ENCODE measurements around the gene FBXO45. TPM values are rescaled to one million over a fixed set of nuclear protein-coding genes. Genes with fewer than 3 reads are reported as not detected.
"Not testable (repeated sequence)": the region's sequence is repeated elsewhere in the genome, so short reads cannot be mapped to it uniquely, and the experiment has no call there.

Gene FBXO45
- total RNA-seq, 1 donor from 2014 or later, result 16.0 TPM

DNA sequence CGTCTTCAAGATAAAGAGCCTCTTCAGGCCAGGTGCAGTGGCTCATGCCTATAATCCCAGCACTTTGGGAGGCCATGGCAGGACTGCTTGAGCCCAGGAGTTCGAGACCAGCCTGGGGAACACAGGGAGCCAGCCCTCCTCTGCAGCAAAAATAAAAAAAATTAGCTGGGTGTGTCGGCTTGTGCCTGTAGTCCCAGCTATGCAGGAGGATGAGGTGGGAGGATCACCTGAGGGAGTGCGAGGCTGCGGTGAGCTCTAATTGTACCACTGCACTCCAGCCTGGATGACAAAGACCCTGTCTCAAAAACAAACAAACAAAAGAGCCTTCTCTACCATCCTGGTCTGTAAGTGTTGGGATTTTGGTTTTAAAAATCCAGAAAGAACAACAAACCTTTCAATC, 11.2 kb upstream of the FBXO45 start:
- DNase-seq, result no peak

DNA sequence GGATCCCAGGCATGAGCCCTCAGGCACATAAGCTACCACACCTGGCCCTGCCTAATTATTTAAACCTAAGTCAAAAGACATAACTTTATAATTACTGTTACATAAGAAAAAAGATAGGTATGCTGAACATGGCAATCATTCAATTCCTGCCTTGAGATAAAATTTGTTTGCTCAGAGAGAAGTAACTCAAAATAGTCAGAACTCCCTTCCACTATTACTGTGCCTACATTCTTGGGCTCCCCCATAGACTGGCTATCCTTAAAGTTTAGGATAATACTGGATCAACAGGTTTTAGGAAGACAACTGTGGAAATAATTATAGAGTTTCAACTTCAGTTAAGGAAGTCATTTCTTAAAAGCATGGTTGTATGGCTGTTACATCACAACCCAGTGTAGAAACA, 10.0 kb upstream of the FBXO45 start:
- no peak for DNase-seq

DNA sequence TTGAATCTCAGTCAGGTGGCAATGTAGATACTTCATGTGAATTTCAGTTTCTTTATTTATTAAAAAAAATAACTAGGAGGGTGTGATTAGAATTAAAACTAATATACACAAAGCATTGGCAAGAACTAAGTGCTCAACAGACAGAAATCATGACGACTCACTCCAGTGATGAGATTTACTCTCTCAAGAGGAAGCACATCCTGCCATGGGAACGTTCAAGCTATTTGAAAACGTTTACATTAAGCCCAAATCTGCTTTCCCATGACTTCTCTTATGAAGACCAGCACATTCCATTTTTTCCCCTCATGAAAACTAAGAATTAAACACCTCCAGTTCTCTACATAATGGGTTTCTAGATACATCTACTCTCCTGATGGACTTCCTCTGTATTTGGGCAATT, 8.6 kb upstream of the FBXO45 start:
- no peak for DNase-seq

DNA sequence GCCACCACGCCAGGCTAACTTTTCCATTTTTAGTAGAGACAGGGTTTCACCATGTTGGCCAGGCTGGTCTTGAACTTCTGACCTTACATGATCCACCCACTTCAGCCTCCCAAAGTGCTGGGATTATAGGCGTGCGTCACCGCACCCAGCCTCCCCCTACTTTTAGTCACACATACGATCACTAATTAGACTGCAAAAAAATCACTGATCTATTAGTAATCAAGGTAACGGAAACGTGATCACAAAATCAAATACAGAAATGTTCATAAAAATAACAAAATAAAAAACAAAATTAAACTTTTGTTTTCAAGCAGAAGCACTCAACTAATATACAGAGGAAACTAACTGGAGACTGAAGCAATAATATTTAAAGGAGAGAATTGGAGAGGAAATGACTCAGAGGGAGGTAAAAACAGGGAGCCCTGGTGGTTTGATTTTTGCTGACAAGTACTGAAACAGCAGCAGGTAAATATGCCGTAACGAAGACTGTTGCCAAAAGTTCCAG, 4.7 kb upstream of the FBXO45 start:
- DNase-seq, result no peak

DNA sequence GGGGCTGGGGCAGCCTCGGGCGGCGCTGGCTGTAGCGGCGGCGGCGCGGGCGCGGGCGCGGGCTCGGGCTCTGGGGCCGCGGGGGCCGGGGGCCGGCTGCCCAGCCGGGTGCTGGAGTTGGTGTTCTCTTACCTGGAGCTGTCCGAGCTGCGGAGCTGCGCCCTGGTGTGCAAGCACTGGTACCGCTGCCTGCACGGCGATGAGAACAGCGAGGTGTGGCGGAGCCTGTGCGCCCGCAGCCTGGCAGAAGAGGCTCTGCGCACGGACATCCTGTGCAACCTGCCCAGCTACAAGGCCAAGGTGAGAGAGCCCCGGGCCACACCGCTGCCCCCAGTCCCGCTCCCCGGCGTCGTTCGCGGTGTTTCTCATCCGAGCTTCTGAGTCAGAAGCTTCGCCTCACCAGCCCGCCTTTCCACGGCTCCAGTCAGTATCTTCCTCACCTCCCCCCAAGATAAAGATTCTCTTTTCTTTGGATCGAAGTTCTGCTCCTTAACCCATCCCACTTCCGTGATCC, 600 bp downstream of the FBXO45 start:
- peak; percentile 40 for DNase-seq

DNA sequence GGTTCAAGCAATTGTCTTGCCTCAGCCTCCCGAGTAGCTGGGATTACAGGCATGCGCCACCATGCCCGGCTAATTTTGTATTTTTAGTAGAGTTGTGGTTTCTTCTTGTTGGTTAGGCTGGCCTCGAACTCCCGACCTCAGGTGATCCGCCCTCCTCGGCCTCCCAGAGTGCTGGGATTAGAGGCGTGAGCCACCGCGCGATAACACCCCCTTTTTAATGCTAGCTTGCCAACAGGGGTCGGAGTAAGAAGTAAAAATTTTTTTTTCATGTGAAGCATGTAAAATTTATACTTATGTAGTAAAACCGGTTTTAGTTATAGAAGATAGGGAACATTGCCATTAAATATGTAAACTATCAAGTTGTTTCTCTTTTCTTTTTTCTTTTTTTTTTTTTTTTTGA, 1.9 kb downstream of the FBXO45 start:
- not testable (repeated sequence) for DNase-seq

DNA sequence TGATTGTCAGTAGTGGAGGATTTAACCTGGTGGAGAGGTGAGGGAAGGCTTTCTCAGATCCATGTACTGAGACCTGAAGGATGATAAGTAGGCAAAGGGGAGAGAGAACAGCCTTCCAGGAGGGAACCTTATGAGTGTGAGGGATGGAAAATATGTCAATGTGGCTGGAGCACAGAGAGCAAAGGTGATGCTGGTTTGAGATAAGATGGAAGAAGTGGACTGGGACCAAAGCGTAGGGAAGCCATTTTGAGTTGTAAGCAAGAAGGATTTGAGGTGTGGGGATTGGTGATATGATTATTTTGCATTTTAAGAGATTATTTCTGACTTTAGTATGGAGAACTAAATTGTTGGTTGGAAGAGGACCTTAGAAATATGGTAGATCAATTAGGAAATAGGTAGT, 3.9 kb downstream of the FBXO45 start:
- no peak for DNase-seq

DNA sequence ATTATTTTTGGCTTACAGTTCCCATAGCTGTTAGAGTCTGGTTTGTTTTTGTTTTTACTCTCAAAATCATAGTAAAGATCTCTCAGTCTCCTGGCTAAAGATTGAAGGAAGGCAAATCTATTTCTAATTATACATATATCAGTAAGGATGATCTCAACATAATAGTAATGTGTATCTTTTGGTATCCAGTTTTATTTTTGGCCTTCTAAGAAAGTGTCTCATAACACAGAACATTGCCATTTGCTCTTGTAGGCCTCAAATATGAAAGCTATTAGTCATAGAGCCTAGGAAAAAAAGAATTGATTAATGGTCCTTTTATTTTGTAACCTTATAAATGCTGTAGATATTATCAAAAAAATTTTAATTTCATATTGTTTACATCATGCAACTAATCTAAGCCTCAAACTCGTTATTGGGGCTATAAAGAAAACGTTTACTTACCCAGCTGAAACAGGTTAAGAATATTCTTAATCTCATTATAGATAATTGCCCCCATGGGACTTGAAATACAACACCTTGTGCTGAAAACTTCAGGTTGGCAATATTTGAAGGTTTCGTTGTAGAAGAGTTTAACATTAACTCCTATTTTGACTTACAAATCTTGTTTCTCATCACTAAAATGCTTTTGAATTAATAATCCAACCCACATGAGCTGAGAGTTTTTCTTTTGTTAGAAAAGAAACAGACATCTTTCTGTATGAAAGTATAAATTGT, 16.7 kb downstream of the FBXO45 start:
- no peak for DNase-seq

DNA sequence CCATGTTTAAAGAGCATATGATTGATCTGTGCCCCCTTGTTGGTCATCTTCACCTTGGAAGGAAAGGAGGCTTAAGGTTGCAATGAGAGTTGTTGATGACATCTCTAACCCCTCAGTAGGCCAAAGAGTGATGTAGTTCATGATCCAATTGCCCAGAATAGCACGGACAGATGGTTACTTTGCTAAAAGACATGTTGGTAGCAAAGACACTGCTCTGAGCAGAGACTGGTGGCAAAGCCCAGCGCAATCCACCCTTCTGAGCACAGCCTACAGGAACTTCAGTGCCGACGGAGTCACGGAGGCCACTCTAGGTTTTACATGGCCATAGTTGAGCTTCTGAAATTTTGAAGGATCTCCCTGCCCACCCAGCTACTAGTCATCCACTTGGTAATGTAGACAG, 21.8 kb downstream of the FBXO45 start:
- DNase-seq, result no peak

DNA sequence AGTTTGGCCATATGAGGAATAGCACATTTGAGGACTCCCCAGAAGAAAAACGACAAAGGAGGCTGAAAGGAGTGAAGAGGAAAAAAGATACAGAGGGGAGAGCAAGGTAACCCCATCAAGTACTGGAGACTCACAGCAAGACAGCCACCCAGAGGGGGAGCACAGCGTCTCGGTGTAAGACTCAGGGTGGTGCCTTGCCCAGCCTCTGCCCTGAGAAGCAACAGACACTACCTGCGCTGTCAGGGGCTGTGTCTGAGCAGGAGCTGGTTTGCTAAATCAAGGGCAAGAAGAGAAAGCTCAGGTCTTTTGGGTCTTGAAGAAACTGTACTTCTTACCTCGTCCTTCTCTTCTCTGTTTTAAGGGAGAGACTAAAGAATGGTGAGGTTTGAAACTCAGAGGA, 27.9 kb downstream of the FBXO45 start:
- DNase-seq, result no peak

DNA sequence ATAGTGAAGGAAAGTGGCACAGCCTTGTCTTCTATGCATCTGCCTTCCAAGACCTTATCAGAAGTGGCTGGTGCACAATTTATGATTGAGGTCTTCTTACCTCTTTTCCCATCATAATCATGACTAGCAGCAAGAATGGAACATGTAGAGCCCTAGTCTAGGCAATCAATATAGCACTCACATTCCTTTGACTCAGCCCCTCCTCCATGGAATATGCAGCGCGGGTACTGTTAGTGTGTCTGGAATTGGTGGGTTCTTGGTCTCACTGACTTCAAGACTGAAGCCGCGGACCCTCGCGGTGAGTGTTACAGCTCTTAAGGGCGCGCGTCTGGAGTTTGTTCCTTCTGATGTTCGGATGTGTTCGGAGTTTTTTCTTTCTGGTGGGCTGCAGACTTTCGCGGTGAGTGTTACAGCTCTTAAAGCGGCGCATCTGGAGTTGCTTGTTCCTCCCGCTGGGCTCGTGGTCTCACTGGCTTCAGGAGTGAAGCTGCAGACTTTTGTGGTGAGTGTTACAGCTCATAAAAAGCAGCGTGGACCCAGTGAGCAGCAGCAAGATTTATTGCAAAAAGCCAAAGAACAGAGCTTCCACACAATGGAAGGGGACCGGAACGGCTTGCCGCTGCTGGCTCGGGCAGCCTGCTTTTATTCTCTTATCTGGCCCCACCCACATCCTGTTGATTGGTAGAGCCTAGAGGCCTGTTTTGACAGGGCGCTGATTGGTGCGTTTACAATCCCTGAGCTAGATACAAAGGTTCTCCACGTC, 29.7 kb downstream of the FBXO45 start:
- DNase-seq, result not testable (repeated sequence)

DNA sequence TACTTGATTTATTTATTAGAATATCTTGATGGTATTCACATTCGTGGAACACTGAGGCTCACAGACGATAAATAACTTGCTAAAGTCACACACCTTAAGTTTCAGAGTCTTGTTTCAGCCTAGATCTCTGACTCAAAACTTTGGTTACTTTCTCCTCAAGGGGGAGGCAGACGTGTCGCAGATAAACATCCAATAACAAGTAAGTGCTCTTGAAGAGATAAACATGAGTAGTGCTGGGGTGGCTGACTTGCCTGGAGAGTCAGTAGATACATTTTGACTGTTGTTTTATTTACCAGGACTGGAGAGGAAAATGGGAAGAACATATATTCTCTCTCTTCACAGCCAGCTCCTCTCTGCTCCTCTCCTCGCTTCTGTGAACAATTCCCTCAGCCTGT, 31.3 kb downstream of the FBXO45 start:
- DNase-seq, result no peak

DNA sequence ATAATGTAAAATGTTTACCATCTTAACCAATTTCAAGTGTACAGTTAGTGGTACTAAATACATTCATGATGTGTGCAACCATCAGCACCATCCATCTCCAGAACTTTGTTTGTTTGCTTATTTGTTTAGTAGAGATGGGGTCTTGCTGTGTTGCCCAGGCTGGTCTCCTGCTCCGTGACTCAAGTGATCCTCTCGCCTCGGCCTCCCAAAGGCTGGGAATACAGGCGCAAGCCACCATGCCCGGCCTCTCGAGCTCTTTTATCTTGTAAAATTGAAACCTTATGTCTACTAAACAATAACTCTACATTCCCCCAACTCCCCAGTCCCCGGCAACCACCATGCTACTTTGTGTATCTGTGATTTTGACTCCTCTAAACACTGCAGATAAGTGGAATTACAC, 31.9 kb downstream of the FBXO45 start:
- no peak for DNase-seq

DNA sequence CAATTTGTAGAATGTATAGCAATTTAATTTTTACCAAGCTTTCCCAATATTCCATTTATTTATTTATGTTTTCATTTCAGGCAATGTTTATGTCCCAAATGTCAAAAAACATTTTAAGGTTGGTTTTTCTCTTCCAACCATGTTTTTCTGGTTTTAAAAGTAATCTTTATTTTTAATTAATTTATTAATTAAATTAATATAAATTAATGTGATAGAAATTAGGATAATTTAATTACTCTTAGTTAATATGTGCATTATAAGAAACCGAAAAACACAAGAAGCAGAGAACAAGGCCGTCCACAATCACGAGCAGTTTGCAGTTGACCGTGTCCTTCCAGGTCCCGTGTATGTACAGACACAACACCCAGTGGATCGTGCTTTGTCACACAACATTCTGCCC, 34.2 kb downstream of the FBXO45 start:
- no peak for DNase-seq

DNA sequence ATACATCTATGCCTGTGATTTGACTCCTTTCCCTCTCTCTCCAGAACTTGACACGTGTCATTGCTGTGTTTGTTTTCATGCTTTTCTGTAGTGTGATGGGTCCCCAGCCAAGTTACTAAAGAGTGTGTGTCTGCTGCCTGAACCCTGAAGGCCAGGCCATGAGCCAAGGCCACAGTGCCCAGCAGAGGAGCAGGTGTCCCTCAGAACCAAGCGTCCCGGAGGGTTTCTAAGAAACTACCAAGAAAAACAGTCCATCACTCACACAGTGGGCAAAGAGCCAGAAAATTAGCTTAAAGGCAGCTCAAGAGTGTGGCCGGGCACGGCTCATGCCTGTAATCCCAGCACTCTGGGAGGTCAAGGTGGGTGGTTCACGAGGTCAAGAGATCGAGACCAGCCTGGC, 35.2 kb downstream of the FBXO45 start:
- peak; percentile 30 for DNase-seq

DNA sequence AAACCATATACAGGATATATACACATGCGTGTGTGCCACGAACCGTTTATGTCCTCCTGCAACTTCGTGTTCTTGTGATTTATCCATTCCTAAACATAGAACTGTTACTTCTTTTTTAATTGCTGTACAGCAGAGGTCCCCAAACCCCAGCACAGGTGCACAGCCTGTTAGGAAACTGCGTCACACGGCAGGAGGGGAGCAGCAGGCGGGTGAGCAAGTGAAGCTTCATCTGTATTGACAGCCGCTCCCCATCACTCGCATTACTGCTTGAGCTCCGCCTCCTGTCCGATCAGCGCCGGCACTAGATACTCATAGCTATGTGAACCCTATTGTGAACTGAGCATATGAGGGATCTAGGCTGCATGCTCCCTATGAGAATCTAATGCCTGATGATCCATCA, 36.1 kb downstream of the FBXO45 start:
- no peak for DNase-seq

DNA sequence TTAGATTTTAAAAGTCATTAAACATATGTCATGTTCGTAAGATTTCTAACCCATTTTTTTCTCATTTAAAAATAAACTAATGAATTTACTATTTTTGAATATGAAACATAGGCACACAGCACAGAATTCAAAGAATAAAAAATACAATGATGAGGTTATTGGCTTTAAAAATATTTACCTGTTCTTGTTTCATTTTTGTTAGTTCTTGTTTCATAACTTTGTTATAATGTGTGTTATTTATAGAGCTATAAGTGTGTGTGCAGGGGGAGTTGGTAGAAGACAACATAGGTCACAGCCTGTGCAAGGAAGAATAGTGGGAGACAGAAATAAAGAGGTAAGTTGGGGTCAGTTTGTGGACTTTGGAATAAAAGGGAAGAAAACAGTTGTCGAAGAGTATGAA, 40.2 kb downstream of the FBXO45 start:
- DNase-seq, result no peak

DNA sequence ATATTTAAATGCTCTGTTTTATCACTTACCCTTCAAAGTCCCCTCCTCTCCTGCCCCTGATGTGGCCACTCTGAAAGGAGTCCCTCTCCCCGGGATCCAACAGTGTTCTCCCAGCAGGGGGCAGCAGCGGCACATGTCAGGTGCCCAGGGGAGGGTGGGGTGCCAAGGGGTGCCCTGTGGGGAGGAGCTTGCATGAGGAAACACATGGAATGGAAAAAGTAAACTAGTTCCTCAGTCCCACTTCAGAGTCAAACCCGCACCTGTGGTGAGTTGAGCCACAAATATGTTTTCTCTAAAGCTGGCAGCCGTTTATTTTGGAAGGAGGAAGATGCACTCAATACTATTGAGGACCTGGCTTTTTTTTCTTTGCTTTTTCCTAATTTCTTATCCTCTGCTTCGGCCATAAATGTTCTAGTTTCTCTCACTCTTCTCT, 40.9 kb downstream of the FBXO45 start:
- DNase-seq, result peak; percentile 87

DNA sequence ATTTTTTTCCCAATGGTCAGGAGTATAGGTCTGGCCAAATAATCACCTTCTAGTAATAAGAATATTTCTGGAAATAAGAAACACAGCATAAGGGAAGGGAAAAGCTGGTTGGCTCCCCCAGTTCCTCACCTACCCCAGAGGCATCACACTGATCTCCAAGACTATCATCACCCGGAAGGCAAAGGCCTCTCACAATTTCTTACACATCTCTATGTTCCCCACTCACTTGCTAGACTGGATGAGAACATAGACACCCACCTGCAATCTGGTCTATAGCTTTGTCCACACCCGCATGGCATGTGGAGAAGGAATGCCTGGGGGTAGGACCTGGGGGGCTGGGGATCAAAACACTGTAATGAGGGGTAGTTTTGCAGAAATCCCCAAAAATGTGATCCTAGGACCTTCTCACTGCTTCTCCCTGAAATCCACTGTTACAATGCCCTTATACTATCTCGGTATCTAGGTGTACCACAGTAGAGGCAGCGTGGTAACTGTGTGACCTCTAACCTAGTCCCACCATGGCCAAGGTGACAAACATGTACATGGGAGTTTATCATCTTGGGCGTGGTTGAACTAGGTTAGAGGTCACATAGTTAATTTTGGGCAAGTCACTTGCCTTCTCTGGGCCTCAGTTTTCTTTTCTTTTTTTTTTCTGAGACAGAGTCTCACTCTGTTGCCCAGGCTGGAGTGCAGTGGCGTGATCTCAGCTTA, 41.5 kb downstream of the FBXO45 start:
- no peak for DNase-seq

DNA sequence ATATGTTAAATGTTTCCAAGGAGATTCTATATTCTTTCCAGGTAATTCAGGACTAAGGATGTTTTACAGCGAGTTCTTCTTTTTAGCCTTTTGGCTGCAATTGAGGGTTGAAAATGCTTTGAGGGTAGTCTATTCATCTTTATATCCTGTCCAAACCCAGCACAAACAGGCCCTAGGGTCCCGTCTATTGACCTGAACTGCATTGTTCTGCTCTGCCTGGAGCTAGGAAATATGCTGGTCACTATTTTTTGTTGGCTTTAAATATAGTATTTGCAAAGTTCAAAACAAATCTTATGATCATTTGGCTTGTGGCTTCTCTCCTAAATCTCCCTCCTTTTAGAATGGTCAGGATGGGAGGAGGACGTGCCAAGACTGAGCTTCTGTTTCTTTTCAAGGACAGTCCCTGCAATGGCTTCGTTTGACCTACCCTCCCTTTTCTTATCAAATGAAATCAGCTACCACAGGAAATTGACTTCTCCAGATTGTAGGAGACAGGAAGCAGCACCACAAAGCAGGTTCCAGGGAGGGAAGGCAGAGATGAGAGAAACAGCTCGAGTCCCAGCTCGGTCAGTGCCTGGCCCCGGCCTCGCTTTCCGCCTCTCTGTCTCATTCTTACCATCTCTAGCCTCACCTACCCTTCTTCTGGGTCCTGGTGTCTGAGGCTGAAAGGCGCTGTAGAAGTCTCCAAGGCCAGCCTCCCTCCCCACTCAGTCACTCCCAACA, 43.5 kb downstream of the FBXO45 start:
- DNase-seq, result no peak

DNA sequence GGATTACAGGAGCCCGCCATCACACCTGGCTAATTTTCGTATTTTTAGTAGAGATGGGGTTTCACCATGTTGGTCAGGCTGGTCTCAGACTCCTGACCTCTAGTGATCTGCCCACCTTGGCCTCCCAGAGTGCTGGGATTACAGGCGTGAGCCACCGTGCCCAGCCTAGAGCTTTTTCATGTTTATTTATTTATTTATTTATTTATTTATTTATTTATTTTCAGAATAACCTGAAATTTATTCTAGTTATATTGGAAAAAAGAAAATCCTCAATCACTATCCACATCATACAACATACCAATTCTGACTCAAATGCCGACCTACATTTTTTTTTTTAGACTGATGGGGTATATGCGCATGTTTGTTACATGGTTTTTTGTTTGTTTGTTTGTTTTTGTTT, 46.8 kb downstream of the FBXO45 start:
- DNase-seq, result not testable (repeated sequence)

DNA sequence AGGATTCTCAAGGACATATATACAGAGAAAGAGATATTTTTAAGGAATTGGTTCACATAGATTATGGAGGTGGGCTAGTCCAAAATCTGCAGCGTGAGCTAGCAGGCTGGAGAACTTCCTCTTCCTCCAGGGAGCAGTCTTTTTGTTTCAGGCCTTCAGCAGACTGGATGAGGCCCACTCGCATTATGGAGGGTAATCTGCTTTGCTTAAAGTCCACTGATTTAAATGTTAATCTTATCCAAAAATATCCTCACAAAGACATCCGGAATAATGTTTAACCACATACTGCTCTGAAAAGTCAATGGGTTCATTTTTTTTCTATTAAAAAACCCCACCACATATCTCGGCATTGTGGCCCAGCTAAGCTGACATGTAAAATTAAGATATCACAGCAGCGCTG, 48.8 kb downstream of the FBXO45 start:
- DNase-seq, result no peak

All from tongue (tissue), 2 donors.